ENCODE results near the gene RASGRP1.

RASGRP1 gene

DNA sequence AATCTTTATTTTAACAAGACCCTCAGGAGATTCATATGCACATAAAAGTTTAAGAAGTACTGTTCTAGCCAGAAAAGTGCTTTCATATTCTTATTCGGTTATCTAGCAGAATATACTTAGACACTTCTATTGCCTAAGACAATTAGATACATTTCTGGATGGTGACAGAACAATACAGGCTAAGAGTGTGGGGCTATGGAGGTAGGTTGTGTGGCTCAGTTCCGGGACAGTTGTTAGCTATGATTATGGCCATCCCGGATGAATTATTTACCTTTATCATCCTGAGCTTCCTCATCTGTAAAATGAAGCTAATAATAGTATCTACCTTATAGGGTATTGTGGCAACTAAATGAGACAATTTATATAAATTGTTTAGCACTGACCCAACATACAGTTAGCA is 104.1 kb downstream of the RASGRP1 start:
- TF ChIP-seq, protein P1, sequence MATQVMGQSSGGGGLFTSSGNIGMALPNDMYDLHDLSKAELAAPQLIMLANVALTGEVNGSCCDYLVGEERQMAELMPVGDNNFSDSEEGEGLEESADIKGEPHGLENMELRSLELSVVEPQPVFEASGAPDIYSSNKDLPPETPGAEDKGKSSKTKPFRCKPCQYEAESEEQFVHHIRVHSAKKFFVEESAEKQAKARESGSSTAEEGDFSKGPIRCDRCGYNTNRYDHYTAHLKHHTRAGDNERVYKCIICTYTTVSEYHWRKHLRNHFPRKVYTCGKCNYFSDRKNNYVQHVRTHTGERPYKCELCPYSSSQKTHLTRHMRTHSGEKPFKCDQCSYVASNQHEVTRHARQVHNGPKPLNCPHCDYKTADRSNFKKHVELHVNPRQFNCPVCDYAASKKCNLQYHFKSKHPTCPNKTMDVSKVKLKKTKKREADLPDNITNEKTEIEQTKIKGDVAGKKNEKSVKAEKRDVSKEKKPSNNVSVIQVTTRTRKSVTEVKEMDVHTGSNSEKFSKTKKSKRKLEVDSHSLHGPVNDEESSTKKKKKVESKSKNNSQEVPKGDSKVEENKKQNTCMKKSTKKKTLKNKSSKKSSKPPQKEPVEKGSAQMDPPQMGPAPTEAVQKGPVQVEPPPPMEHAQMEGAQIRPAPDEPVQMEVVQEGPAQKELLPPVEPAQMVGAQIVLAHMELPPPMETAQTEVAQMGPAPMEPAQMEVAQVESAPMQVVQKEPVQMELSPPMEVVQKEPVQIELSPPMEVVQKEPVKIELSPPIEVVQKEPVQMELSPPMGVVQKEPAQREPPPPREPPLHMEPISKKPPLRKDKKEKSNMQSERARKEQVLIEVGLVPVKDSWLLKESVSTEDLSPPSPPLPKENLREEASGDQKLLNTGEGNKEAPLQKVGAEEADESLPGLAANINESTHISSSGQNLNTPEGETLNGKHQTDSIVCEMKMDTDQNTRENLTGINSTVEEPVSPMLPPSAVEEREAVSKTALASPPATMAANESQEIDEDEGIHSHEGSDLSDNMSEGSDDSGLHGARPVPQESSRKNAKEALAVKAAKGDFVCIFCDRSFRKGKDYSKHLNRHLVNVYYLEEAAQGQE (IDR thresholded peaks at IDR 0.05; ENCODE audit: insufficient read depth in 1 of 2, low read depth in 2 of 2, low read length in 2 of 2): no peak
- TF ChIP-seq TAF1 (IDR thresholded peaks at IDR 0.05; ENCODE audit: borderline replicate concordance, insufficient read depth, low read length): no peak
- TF ChIP-seq SIN3A (IDR thresholded peaks at IDR 0.05; ENCODE audit: borderline replicate concordance, insufficient read depth, low read length): no peak
- TF ChIP-seq POLR2AphosphoS5 (IDR thresholded peaks at IDR 0.05; ENCODE audit: low read depth, low read length): no peak
- no peak for TF ChIP-seq FOXP2 (optimal IDR thresholded peaks at IDR 0.05; ENCODE audit: borderline replicate concordance, extremely low read depth, extremely low read length, insufficient read depth)

DNA sequence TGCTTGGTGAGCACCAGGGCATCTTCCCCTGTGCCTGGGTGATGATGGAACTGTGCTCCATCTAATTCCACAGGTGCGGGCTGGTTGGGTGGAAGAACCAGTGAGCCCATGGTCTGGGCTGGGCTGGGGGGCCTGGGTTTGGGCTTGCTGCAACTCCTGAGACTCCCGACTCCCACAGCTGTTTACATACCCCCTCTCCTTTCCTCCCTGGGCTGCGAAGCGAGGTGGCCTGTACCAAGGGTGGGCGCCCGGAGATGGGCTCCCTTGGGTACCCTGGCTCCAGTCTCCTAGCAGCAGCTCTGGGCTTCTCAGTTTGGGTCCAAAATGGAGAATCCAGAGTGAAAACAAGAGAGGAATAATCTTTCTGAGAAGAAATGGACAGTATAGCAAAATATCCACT is 105.1 kb downstream of the RASGRP1 start:
- no peak for TF ChIP-seq FOXP2 (optimal IDR thresholded peaks at IDR 0.05; ENCODE audit: borderline replicate concordance, extremely low read depth, extremely low read length, insufficient read depth)
- TF ChIP-seq POLR2AphosphoS5 (IDR thresholded peaks at IDR 0.05; ENCODE audit: low read depth, low read length): no peak
- no peak for TF ChIP-seq TAF1 (IDR thresholded peaks at IDR 0.05; ENCODE audit: borderline replicate concordance, insufficient read depth, low read length)
- no peak for TF ChIP-seq SIN3A (IDR thresholded peaks at IDR 0.05; ENCODE audit: borderline replicate concordance, insufficient read depth, low read length)
- TF ChIP-seq, protein P1 (IDR thresholded peaks at IDR 0.05; ENCODE audit: insufficient read depth in 1 of 2, low read depth in 2 of 2, low read length in 2 of 2): no peak

DNA sequence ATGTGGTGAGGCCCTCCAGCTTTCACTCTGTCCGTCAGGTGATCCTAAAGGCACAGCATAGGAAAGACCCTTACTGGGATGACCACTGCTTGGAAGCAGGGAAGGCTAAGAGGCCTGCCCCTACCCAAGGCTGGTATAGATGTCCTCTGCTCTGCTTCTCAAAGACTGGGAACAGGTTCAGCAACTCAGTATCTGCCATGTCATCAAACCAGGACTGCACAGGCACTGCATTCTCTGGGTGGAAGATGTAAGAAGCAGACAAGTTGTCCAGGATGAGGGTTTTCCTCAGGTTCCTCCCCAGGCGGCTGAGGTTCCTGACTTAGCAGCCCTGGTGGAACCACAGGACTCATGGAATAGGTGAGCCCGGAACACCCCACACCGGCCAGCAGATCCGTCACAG is 106.0 kb downstream of the RASGRP1 start:
- no peak for TF ChIP-seq SIN3A (IDR thresholded peaks at IDR 0.05; ENCODE audit: borderline replicate concordance, insufficient read depth, low read length)
- no peak for TF ChIP-seq TAF1 (IDR thresholded peaks at IDR 0.05; ENCODE audit: borderline replicate concordance, insufficient read depth, low read length)
- no peak for TF ChIP-seq FOXP2 (optimal IDR thresholded peaks at IDR 0.05; ENCODE audit: borderline replicate concordance, extremely low read depth, extremely low read length, insufficient read depth)
- TF ChIP-seq, protein P1 (IDR thresholded peaks at IDR 0.05; ENCODE audit: insufficient read depth in 1 of 2, low read depth in 2 of 2, low read length in 2 of 2): no peak
- TF ChIP-seq POLR2AphosphoS5 (IDR thresholded peaks at IDR 0.05; ENCODE audit: low read depth, low read length): no peak

DNA sequence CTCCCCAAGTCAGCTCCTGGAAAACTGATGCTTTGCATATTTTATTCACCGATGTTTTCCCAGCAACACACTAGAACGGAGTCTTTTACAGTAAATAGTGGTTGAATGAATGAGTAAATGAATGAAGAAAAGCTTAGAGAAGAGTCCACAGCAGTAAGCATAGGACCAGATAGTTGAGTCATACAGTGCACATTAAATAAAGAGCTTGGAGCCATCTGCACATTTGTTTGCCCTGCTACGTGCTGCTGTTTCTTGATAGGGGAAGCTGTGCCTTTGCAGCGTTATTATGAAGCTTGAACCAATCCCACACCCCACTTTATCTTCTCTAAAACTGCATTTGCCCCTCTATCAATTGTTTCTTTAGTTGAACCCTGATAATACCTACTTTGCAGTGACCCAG is 109.5 kb downstream of the RASGRP1 start:
- TF ChIP-seq SIN3A (IDR thresholded peaks at IDR 0.05; ENCODE audit: borderline replicate concordance, insufficient read depth, low read length) (no peak), POLR2AphosphoS5 (IDR thresholded peaks at IDR 0.05; ENCODE audit: low read depth, low read length) (no peak), FOXP2 (optimal IDR thresholded peaks at IDR 0.05; ENCODE audit: borderline replicate concordance, extremely low read depth, extremely low read length, insufficient read depth) (no peak), TAF1 (IDR thresholded peaks at IDR 0.05; ENCODE audit: borderline replicate concordance, insufficient read depth, low read length) (no peak)
- TF ChIP-seq, protein P1 (IDR thresholded peaks at IDR 0.05; ENCODE audit: insufficient read depth in 1 of 2, low read depth in 2 of 2, low read length in 2 of 2): no peak

DNA sequence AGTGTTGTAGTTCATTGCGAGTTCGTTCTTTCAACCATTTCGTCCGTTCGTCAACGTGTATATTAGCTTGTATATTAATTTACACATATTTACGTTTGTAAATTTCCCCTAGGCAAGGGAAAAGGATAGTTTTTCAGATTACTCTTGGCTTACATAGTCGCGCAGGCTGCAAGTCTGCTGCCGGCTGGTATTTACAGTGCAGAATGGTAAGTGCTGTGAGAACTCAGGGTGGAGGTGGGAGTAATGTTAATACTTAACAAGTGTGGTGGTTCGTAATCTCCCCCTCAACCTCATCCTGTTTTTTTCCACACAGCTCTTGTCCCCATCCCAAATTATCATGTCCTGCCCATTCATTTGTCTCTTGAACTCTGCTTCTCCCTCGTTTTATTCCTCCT is 109.9 kb downstream of the RASGRP1 start:
- TF ChIP-seq SIN3A (IDR thresholded peaks at IDR 0.05; ENCODE audit: borderline replicate concordance, insufficient read depth, low read length) (no peak; the same call in 1 of the 2 replicates), TAF1 (IDR thresholded peaks at IDR 0.05; ENCODE audit: borderline replicate concordance, insufficient read depth, low read length) (no peak), FOXP2 (optimal IDR thresholded peaks at IDR 0.05; ENCODE audit: borderline replicate concordance, extremely low read depth, extremely low read length, insufficient read depth) (no peak), POLR2AphosphoS5 (IDR thresholded peaks at IDR 0.05; ENCODE audit: low read depth, low read length) (no peak)
- TF ChIP-seq, protein P1 (IDR thresholded peaks at IDR 0.05; ENCODE audit: insufficient read depth in 1 of 2, low read depth in 2 of 2, low read length in 2 of 2): no peak

All from PFSK-1 (cell line).